Type B pancreatic cell (in vitro differentiated cells): Measurements from ENCODE around the gene HMG20B. TPM values are rescaled to one million over a fixed set of nuclear protein-coding genes. Genes with fewer than 3 reads are reported as not detected.

Experiments
- DNase-seq: peaks from one replicate; pipeline ENCODE4 v3.0.0; 2021; ENCODE audit warnings: mixed read lengths; ENCODE audit not compliant: unreplicated experiment; ENCODE audit errors: extremely low spot score
- H3K27ac Mint-ChIP-seq: 2 replicates; pipeline ENCODE4 v1.8.0; 2021; ENCODE audit warnings: mild to moderate bottlenecking, mixed read lengths
- H3K27me3 Mint-ChIP-seq: 2 replicates; pipeline ENCODE4 v1.8.0; 2021; ENCODE audit warnings: mixed read lengths
- H3K36me3 Mint-ChIP-seq: 2 replicates; pipeline ENCODE4 v1.8.0; 2021; ENCODE audit warnings: mixed read lengths
- H3K4me1 Mint-ChIP-seq: one replicate; pipeline ENCODE4 v1.8.0; 2021; ENCODE audit warnings: mixed read lengths; ENCODE audit not compliant: unreplicated experiment
- H3K4me3 Mint-ChIP-seq: 2 replicates; pipeline ENCODE4 v1.8.0; 2021; ENCODE audit warnings: mild to moderate bottlenecking, mixed read lengths
- H3K9me3 Mint-ChIP-seq: 2 replicates; pipeline ENCODE4 v1.8.0; 2021; ENCODE audit warnings: mixed read lengths
- total RNA-seq: library from RNA; stranded (reverse); gene quantifications from 2 replicates; pipeline ENCODE4 v1.2.1, GENCODE V29; 2021; ENCODE audit warnings: low replicate concordance
- TF ChIP-seq, protein P1 (sequence below): fragments of 200-600 bp; sonication (generic); conservative IDR thresholded peaks from 2 replicates; pipeline ENCODE4 v1.5.0; 2021; ENCODE audit warnings: antibody characterized with exemption, mild to moderate bottlenecking

Gene HMG20B
- total RNA-seq, 1 donor from 2014 or later: 78.3 TPM

DNA sequence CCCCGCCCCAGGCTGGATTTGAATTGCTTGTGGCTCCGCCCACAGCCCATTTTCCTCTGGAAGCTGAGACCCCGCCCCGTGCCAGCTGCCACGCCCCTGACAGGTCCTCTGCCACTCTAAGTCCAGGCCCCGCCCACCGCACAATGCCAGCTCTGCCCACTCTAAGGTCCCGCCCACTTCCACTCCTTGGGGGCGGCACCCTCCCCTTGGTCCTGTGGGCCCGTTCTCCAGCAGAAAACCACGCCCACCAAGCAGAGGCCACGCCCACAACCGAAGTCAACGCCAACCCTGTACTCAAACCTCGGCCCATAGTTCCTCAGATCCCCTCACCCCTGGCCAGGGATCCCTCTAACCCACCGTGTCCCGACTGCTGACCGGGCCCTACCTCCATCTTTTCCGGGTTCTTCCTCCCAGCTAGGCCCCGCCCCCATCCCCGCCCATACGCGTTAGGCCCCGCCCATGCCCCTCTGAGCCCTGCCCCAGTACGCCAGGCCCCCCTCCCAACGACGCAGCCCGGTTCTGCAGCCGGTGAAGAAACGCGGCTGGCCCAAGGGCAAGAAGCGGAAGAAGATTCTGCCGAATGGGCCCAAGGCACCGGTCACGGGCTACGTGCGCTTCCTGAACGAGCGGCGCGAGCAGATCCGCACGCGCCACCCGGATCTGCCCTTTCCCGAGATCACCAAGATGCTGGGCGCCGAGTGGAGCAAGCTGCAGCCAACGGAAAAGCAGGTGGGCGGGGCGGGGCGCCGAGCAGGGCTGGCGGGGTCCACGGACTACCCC is 1.3 kb downstream of the HMG20B start:
- DNase-seq: peak; percentile 85
- TF ChIP-seq, protein P1, sequence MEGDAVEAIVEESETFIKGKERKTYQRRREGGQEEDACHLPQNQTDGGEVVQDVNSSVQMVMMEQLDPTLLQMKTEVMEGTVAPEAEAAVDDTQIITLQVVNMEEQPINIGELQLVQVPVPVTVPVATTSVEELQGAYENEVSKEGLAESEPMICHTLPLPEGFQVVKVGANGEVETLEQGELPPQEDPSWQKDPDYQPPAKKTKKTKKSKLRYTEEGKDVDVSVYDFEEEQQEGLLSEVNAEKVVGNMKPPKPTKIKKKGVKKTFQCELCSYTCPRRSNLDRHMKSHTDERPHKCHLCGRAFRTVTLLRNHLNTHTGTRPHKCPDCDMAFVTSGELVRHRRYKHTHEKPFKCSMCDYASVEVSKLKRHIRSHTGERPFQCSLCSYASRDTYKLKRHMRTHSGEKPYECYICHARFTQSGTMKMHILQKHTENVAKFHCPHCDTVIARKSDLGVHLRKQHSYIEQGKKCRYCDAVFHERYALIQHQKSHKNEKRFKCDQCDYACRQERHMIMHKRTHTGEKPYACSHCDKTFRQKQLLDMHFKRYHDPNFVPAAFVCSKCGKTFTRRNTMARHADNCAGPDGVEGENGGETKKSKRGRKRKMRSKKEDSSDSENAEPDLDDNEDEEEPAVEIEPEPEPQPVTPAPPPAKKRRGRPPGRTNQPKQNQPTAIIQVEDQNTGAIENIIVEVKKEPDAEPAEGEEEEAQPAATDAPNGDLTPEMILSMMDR: no peak
- Mint-ChIP-seq H3K36me3 (peaks cover 7% of the 10 kb centered on the region), H3K27ac (no peak overlapping the region), H3K4me3 (peak overlapping the region; percentile 84), H3K9me3 (no peaks in the 10 kb centered on the region), H3K4me1 (peaks cover 16% of the 10 kb centered on the region), H3K27me3 (peaks cover 8% of the 10 kb centered on the region)

DNA sequence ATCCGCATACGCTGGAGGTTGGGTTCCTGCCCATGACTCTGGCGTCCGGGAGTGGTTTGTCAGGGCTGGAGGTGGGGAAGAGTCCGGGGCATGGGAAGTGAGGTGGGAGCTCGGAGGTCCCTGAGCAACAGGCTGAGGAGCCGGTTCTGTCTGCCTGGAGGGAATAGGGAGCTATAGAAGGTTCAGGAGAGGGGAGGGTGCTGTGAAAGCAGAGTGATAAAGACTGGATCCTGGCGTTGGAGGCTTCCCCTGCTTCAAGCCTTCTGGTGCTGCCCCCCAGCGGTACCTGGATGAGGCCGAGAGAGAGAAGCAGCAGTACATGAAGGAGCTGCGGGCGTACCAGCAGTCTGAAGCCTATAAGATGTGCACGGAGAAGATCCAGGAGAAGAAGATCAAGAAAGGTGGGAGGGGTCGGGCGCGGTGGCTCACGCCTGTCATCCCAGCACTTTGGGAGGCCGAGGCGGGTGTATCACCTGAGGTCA is 2.6 kb downstream of the HMG20B start:
- H3K4me1 Mint-ChIP-seq: peaks cover 16% of the 10 kb centered on the region
- H3K9me3 Mint-ChIP-seq: no peaks in the 10 kb centered on the region
- DNase-seq: no peak
- peak overlapping the region; percentile 84 for H3K4me3 Mint-ChIP-seq
- peaks cover 7% of the 10 kb centered on the region for H3K36me3 Mint-ChIP-seq
- H3K27ac Mint-ChIP-seq: no peak overlapping the region
- peaks cover 11% of the 10 kb centered on the region for H3K27me3 Mint-ChIP-seq
- TF ChIP-seq, protein P1: peak; percentile 60

DNA sequence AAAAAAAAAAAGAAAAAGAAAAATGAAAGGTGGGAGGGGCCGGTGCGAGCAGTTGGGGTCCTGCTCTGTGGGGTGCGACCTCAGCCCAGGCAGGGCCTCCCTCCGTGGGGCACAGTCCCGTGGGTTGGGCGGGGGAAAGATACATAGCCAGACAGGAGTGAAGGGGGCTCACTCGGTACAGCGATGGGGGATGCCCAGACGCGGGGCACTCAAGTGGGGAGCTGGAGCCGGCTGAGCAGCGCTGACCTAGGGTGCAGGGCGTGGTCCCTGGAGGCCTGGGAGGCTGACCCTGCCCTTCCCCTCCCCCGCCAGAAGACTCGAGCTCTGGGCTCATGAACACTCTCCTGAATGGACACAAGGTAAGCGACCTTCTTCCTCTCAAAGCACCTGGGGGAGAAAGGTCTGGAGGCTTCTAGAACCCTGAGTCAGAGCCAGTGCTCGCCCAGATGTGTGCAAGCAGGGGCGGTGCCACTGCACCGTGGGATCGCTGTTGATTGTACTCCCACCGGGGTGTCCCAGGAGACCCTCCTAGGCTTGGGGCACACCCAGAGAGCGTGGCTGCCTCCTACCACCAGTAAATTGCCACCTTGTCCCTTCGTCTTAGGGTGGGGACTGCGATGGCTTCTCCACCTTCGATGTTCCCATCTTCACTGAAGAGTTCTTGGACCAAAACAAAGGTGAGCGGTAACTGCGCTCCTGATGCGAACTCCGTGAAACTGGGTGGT is 3.4 kb downstream of the HMG20B start:
- peak overlapping the region; percentile 81 for H3K4me3 Mint-ChIP-seq
- peaks cover 18% of the 10 kb centered on the region for H3K27me3 Mint-ChIP-seq
- TF ChIP-seq, protein P1: no peak
- DNase-seq: no peak
- no peaks in the 10 kb centered on the region for H3K9me3 Mint-ChIP-seq
- peaks cover 16% of the 10 kb centered on the region for H3K4me1 Mint-ChIP-seq
- peaks cover 7% of the 10 kb centered on the region for H3K36me3 Mint-ChIP-seq
- H3K27ac Mint-ChIP-seq: no peak overlapping the region

DNA sequence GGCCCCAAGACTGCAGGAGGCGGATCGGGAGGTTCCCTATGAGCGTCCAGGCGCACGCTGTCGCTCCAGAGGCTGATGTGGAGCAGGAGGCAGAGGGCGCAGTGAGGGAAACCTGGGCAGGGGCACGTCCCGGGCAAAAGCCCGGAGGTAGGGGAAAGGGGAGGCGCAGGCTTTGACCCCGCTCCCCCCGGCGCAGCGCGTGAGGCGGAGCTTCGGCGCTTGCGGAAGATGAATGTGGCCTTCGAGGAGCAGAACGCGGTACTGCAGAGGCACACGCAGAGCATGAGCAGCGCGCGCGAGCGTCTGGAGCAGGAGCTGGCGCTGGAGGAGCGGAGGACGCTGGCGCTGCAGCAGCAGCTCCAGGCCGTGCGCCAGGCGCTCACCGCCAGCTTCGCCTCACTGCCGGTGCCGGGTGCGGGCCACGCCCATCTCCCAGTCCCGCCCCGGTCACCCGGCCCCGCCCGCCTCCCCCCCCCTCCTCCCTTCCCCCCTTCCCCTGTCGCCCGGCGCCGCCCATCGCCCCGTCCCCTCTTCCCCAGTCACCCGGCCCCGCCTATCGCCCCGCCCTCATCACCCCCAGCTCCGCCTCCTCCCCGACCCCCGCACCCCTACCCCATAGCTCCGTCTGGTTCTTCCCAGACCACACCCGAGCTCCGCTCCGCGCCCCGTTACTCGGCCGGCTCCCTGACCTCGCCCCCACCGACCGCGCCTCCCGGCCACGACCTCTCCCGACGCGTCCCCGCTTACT is 4.1 kb downstream of the HMG20B start:
- Mint-ChIP-seq H3K27me3 (peaks cover 18% of the 10 kb centered on the region), H3K27ac (no peak overlapping the region), H3K4me3 (peak overlapping the region; percentile 81), H3K9me3 (no peaks in the 10 kb centered on the region), H3K4me1 (peaks cover 12% of the 10 kb centered on the region), H3K36me3 (peaks cover 7% of the 10 kb centered on the region)
- no peak for DNase-seq
- TF ChIP-seq, protein P1: no peak

DNA sequence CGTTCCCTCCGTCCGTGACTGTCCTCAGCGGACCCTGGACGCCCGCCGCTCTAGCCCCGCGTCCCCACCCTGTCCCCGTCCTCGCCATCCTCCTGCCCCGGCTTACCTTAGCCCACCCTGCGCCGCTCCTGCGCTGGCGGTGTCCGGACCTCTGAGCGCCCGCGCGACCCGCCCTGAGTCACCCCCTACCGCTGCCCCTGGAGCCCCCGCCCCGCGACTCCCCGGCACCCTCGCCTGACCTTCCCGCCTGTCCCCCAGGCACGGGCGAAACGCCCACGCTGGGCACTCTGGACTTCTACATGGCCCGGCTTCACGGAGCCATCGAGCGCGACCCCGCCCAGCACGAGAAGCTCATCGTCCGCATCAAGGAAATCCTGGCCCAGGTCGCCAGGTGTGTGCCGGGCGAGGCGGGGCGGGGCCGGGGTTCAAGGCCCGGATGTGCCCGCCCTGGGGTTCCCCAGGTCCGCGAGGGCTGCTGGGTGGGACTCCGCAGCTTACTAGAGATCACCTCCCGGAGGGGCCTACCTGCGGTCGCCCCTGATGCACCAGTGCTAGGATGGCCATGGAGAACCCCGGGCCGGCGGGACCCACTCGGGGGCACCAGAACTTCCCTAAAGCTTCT is 5.1 kb downstream of the HMG20B start:
- Mint-ChIP-seq H3K36me3 (peaks cover 7% of the 10 kb centered on the region), H3K27me3 (peaks cover 21% of the 10 kb centered on the region), H3K27ac (no peak overlapping the region), H3K4me1 (peaks cover 12% of the 10 kb centered on the region), H3K9me3 (no peaks in the 10 kb centered on the region), H3K4me3 (no peak overlapping the region)
- no peak for DNase-seq
- TF ChIP-seq, protein P1: no peak
